GM12801 (cell line): ENCODE data around the gene GPD1.

Experiments
- CTCF ChIP-seq: IDR thresholded peaks from one replicate; pipeline ENCODE4 v1.5.1; 2011; ENCODE audit warnings: control low read depth; ENCODE audit not compliant: insufficient read length; ENCODE audit errors: extremely low read depth

The GPD1 gene

GRCh38 chr12:50075808-50076170 is 28.0 kb upstream of the GPD1 start:
- no peak for TF ChIP-seq CTCF

- no peak for TF ChIP-seq CTCF
These were observed 26.7 kb upstream of the GPD1 start for GRCh38 chr12:50077099-50077498.

- no peak for TF ChIP-seq CTCF
These were observed 25.5 kb upstream of the GPD1 start for GRCh38 chr12:50078281-50078680.

- no peak for TF ChIP-seq CTCF
These were observed 24.0 kb upstream of the GPD1 start for GRCh38 chr12:50079771-50080170.

GRCh38 chr12:50081096-50081808 is 22.6 kb upstream of the GPD1 start:
- TF ChIP-seq CTCF, result no peak

GRCh38 chr12:50082644-50083043 is 21.2 kb upstream of the GPD1 start:
- TF ChIP-seq CTCF, result no peak

GRCh38 chr12:50083301-50083700 is 20.5 kb upstream of the GPD1 start:
- TF ChIP-seq CTCF, result no peak
